Smooth muscle cell of the brain vasculature (primary cell): ENCODE measurements around the gene IGFBP6.
A peak's percentile ranks its signal among the peaks of the same experiment; 100 is the strongest.
"Not testable (repeated sequence)": the region's sequence is repeated elsewhere in the genome, so short reads cannot be mapped to it uniquely, and the experiment has no call there.

Source experiments
- DNase-seq: peaks from one replicate; pipeline ENCODE4 v3.0.0-alpha.2; 2012; ENCODE audit warnings: low read depth, low spot score

The IGFBP6 gene

GRCh38 chr12:53096089-53096741 lies 1.3 kb upstream of the IGFBP6 start:
- no peak for DNase-seq

- DNase-seq: no peak
These were observed 708 bp upstream of the IGFBP6 start for GRCh38 chr12:53096759-53097158.

GRCh38 chr12:53097207-53097563 lies 282 bp upstream of the IGFBP6 start:
- DNase-seq: no peak

DNA sequence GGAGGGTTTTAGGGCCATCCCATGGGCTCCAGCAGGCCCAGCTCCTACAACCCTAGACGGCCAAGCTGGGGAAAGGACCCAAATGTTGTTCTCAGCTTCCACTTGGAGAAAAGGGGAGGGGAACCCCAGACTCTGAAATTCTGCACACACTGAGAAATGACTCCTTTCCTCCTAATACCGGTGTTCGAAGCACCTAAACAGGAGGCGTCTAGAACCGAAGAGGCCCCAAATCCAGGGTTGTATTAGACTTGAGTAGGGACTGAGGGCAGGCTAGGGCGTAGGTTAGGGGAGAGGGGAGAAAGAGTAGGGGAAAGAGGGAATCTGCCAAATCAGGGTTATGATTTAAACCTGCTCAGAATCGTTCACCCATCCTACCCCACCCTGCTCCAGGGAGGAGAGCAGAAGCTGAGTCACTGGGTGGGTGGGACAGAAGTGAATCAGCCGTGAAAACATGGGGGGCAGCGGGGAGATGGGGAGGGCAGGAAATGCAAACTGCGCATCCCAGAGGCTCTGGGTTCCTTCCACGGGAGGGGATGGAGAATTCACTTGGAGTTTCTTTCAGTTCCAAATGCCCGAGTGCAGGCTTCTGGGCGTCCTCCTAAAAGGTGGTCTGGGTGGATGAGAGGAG lies 1.0 kb downstream of the IGFBP6 start:
- no peak for DNase-seq

GRCh38 chr12:53099071-53099882 lies 1.8 kb downstream of the IGFBP6 start:
- peak; percentile 85 for DNase-seq

DNA sequence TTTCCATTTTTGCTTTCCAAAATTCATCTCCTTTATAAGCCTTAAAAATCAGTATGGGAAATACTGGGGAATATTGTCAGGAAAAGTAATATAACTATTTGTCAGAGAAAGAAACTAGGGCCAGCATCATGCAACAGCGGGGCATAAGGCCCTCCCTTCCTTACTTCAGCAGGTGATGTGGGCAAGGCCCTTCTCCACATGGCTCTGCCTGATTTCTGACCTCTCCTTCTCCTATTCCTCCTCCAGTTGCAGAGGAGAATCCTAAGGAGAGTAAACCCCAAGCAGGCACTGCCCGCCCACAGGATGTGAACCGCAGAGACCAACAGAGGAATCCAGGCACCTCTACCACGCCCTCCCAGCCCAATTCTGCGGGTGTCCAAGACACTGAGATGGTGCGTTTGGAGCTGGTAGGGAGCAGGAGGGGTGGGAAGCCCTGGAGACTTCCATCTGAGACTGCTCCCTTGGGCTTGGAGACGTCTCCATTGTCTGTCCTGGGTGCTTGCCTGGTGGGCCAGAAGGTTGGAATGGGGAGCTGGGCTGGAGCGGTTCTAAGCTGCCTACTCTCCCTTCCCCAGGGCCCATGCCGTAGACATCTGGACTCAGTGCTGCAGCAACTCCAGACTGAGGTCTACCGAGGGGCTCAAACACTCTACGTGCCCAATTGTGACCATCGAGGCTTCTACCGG lies 3.1 kb downstream of the IGFBP6 start:
- no peak for DNase-seq

GRCh38 chr12:53101266-53101665 lies 3.8 kb downstream of the IGFBP6 start:
- no peak for DNase-seq

GRCh38 chr12:53101931-53102781 lies 4.7 kb downstream of the IGFBP6 start:
- DNase-seq: no peak

DNA sequence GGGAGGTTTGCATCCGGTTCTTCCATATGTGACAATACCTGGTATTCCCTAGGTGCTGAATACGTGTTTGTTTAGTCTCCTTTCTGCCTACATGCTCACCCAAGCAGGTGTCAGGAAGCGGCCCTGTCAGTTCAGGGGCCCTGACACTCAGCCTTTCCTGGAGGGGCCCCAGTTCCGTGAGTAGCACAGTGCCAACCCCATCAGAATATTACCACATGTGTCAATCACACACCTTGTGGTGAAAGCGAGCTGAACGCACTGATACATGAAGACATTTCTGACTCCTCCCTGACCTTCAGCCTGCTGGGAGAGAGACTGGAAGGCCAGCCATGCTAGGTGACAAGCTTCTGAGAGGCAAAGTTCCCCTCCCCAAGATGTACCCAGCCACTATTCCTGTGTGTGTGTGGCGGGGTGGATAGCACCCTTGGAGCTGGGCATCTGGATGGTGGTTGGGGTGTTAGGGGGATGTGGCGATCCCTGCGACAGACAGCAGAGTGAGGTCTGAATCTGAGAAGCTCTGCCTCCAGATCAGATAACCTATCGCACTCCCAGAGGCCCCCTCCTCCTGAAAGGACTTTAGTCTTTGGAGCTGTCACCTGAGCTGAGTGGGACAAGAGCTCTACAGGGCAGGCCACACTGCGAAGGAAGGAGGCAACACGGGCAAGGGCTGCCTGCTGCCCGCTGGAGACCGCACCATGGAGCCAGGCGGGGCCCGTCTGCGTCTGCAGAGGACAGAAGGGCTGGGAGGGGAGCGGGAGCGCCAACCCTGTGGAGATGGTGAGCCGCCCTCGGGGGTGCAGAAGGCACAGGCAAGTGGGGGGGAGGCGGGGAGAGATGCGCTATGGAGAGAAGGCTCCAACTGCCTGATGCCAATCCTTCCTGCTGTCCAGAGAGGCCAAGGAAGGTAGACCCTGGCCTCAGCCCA lies 5.7 kb downstream of the IGFBP6 start, which contains the start of gene SOAT2:
SOAT2 (plus strand) TSS at position 604 of the 925 bp plus-strand sequence; CDS start at position 696, 92 bp downstream.
- no peak for DNase-seq

DNA sequence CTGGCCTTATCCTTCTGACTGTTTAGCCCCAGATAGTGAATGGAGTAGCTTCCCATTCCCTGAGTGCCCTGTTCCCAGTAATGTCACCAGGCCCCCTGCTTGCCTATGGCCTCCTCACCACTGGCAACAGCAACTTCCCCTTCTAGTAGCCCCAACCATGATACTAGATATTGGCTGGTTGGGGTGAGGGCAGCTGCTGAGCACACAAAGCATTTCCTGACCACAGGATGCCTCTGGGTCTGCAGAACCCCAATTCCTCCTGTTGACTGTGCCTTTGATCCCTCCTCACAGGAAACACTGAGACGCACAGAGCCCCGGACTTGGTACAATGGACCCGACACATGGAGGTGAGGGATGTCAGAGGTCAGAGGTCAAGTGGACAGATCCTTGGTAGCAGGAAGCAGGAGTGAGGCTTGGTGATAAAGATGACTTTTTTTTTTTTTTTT lies 6.4 kb downstream of the IGFBP6 start:
- no peak for DNase-seq

DNA sequence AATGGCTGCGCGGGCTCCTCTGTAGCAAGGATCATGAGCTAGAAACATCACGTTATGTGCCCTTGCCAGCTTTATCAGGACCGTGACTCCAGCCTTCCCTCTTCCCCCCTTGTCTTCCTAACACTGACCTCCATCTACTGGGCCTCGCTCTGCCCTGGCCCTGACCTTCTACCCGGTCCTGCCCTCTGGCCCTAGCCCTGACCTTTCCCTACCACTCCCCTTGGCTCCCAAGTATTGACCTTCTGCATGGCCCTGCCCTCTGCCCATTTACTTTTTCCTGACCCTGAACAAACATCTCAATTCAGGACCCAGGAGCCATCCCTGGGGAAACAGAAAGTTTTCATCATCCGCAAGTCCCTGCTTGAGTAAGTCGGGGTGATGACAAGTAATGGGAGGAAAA lies 7.8 kb downstream of the IGFBP6 start:
- DNase-seq: no peak

DNA sequence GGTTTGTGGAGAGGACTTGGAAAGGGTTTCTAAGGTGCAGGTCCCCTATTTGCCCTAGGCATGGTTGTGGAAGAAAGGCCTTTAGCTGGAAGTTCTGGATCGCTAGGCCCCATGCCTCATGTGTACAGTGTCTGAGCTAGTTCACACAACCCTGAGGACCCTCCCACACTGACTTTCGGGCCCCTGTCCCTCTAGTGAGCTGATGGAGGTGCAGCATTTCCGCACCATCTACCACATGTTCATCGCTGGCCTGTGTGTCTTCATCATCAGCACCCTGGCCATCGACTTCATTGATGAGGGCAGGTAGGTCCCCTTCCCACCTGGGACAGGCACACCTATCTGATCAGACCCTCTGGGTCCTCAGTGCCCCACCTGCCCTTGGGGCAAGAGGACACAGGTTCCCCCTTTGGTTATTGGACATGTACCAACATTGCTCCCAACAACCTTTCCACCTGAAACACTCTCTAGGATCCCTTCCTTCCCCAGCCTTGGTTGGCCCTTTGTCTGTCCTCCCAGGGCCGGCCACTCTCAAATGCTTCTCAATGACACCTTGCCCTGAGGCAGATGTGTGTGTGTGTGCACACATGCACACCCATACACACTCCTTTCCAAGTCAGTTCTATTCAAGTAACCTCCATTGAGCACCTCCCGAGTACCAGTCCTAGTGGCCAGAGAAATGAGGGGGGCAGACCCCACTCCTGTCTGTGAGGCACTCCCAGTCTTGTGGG lies 8.4 kb downstream of the IGFBP6 start:
- no peak for DNase-seq

GRCh38 chr12:53107122-53107521 lies 9.7 kb downstream of the IGFBP6 start:
- DNase-seq: no peak

DNA sequence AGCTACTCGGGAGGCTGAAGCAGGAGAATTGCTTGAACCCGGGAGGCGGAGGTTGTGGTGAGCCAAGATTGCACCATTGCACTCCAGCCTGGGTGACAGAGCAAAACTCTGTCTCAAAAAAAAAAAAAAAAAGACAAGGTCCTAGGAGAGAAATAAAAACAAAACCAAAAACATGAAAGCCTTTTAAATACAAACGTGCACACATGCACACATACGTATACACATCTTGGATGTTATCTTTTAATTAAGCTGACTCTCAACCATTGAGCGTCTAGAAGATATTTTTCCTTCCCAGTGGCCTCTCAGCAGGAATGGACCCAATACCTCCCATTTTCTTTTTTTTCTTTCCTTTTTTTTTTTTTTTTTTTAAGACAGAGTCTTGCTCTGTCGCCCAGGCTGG lies 15.0 kb downstream of the IGFBP6 start:
- not testable (repeated sequence) for DNase-seq

DNA sequence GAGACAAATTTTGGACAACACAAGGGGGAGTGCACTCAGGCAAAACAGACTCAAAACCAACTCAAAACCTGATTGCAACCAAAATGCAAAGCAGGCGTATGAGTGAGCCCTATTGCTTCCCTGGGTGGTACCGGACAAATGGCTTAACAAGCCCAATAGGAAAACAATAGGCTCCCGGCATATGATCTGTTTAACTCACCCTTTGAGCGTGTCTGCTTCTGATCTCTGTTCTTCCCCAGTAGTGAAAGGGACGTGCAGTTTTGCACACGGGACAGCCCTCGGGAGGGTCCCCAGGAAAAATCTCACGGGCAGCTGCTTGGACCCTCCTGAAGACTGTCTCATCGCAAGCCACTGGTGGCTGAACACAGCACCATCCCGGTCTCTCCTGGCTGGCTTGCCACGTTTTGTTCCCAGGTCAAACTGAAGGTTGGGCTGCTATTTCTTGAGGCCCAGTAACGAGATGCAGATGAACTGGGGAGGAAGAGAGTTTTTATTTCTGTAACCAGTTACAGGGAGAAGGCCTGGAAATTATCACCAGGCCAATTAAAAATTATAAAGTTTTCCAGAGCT lies 15.8 kb downstream of the IGFBP6 start:
- no peak for DNase-seq

- DNase-seq: no peak
These were observed 16.5 kb downstream of the IGFBP6 start for GRCh38 chr12:53113951-53114350.

- DNase-seq: no peak
These were observed 17.8 kb downstream of the IGFBP6 start for GRCh38 chr12:53115112-53115890.
